ENCODE results near the gene CPNE1. TPM values are rescaled to one million over a fixed set of nuclear protein-coding genes. Genes with fewer than 3 reads are reported as not detected.

Gene CPNE1
- total and polyA plus RNA-seq, 2 donors from 2014 or later = 128 to 145 TPM

DNA sequence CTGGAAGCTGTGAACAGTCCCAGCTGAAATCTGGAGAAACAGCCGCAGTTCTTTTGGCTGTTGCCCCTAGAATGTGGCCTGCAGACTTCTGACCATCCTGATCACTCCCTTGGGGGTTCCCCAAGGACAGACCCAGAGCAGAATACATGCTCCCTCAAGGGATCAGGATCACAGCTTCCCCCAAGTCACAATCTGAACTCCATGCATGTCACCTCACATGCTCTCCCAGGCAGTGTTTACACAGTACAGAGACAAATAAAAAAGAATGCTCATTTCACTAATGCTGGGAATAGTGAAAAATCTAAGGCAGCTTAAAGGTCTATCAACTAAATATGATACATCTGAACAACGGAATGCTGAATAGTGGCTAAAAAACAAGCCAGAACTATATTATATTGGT, 28.6 kb downstream of the CPNE1 start:
- FAIRE-seq = no peak
- Histone ChIP-seq H3K9ac (ENCODE audit: low read length in 3 of 3) (no peak overlapping the region), H3K4me3 (ENCODE audit: low read length in 3 of 3) (no peak overlapping the region), H3K36me3 (ENCODE audit: control insufficient read depth in 2 of 3, insufficient read depth in 3 of 3, low read length in 3 of 3) (peaks cover 0 to 5% (median 0%) of the 10 kb centered on the region in 3 donors), H3K27ac (ENCODE audit: low read depth in 2 of 2, low read length in 2 of 2) (no peak overlapping the region), H3K4me1 (ENCODE audit: control insufficient read depth in 2 of 3, insufficient read depth in 2 of 3, low read depth in 1 of 3, low read length in 3 of 3) (peaks cover 0 to 3% (median 0%) of the 10 kb centered on the region in 3 donors), H3K9me3 (ENCODE audit: control insufficient read depth in 2 of 3, insufficient read depth in 1 of 3, low read length in 3 of 3) (no peaks in the 10 kb centered on the region), H3K27me3 (ENCODE audit: control insufficient read depth, insufficient read depth, low read length) (no peaks in the 10 kb centered on the region)
- TF ChIP-seq, protein P1, sequence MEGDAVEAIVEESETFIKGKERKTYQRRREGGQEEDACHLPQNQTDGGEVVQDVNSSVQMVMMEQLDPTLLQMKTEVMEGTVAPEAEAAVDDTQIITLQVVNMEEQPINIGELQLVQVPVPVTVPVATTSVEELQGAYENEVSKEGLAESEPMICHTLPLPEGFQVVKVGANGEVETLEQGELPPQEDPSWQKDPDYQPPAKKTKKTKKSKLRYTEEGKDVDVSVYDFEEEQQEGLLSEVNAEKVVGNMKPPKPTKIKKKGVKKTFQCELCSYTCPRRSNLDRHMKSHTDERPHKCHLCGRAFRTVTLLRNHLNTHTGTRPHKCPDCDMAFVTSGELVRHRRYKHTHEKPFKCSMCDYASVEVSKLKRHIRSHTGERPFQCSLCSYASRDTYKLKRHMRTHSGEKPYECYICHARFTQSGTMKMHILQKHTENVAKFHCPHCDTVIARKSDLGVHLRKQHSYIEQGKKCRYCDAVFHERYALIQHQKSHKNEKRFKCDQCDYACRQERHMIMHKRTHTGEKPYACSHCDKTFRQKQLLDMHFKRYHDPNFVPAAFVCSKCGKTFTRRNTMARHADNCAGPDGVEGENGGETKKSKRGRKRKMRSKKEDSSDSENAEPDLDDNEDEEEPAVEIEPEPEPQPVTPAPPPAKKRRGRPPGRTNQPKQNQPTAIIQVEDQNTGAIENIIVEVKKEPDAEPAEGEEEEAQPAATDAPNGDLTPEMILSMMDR (IDR thresholded peaks at IDR 0.05; ENCODE audit: borderline replicate concordance, extremely low read depth, insufficient read depth) = no peak
- intact Hi-C loops (cut with DNase I) = no loop called here
- no peak for DNase-seq

DNA sequence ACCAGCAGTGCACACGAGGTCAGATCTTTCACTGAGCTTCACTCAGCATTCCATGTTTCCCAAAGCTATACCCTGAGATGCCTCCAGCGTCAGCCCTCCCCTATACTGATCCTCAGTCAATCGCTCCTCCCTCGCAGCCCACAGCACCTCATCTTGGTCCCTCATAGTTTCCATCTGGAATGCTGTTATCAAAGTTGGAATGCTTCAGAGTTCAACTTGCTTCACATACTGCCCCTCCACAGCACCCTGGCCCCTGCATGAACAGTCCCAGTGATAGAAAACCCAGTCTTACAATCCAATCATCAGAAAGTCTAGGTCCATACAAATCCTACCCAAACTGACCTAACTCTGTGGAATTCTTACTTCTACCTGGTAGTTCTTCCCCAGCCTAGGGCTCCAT, 29.0 kb downstream of the CPNE1 start:
- Histone ChIP-seq H3K36me3 (ENCODE audit: control insufficient read depth in 2 of 3, insufficient read depth in 3 of 3, low read length in 3 of 3) (peaks cover 0 to 10% (median 4%) of the 10 kb centered on the region in 3 donors), H3K9ac (ENCODE audit: low read length in 3 of 3) (no peak overlapping the region), H3K4me3 (ENCODE audit: low read length in 3 of 3) (no peak overlapping the region), H3K9me3 (ENCODE audit: control insufficient read depth in 2 of 3, insufficient read depth in 1 of 3, low read length in 3 of 3) (no peaks in the 10 kb centered on the region), H3K27me3 (ENCODE audit: control insufficient read depth, insufficient read depth, low read length) (no peaks in the 10 kb centered on the region), H3K27ac (ENCODE audit: low read depth in 2 of 2, low read length in 2 of 2) (no peak overlapping the region), H3K4me1 (ENCODE audit: control insufficient read depth in 2 of 3, insufficient read depth in 2 of 3, low read depth in 1 of 3, low read length in 3 of 3) (peaks cover 0 to 3% (median 0%) of the 10 kb centered on the region in 3 donors)
- no peak for DNase-seq
- FAIRE-seq = no peak
- intact Hi-C loops (cut with DNase I) = no loop called here
- TF ChIP-seq, protein P1 (IDR thresholded peaks at IDR 0.05; ENCODE audit: borderline replicate concordance, extremely low read depth, insufficient read depth) = no peak

DNA sequence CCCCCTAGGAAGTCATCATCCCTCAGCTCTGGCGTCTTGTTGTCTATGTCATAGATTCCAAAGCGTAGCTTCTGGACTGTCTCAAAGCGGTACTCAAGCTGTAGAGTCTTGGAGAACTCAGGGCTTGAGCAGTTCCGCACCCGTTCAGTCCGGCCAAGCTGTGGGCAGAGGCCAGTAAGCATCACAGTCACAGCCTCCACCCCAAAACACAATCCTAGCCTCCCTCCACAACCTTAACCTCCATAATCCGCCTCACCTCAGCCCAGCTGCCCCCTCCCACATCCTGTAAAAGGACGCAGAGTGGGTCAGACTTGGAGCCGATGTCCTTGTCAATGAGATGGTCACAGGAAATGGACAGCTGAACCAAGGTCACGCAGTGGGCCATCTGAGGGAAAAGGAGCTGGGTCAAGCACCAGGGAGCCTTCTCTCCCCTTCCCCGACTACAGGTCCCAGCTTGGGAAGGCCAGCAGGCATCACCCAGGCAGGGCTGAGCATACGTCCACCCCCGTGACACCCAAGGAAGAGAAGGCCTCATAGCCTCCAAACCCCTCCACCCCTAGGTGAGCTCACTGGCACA, 32.1 kb downstream of the CPNE1 start:
- DNase-seq (no peak), FAIRE-seq (no peak)
- H3K27ac ChIP-seq (ENCODE audit: low read depth in 2 of 2, low read length in 2 of 2) = no peak overlapping the region
- intact Hi-C loops (cut with DNase I) = no loop called here
- H3K27me3 ChIP-seq (ENCODE audit: control insufficient read depth, insufficient read depth, low read length) = no peaks in the 10 kb centered on the region
- TF ChIP-seq, protein P1 (IDR thresholded peaks at IDR 0.05; ENCODE audit: borderline replicate concordance, extremely low read depth, insufficient read depth) = no peak
- H3K9me3 ChIP-seq (ENCODE audit: control insufficient read depth in 2 of 3, insufficient read depth in 1 of 3, low read length in 3 of 3) = no peaks in the 10 kb centered on the region
- no peak overlapping the region for H3K4me3 ChIP-seq (ENCODE audit: low read length in 3 of 3)
- peaks cover 0 to 3% (median 0%) of the 10 kb centered on the region in 3 donors for H3K4me1 ChIP-seq (ENCODE audit: control insufficient read depth in 2 of 3, insufficient read depth in 2 of 3, low read depth in 1 of 3, low read length in 3 of 3)
- no peak overlapping the region for H3K9ac ChIP-seq (ENCODE audit: low read length in 3 of 3)
- peaks cover 4 to 35% (median 19%) of the 10 kb centered on the region in 3 donors for H3K36me3 ChIP-seq (ENCODE audit: control insufficient read depth in 2 of 3, insufficient read depth in 3 of 3, low read length in 3 of 3)

DNA sequence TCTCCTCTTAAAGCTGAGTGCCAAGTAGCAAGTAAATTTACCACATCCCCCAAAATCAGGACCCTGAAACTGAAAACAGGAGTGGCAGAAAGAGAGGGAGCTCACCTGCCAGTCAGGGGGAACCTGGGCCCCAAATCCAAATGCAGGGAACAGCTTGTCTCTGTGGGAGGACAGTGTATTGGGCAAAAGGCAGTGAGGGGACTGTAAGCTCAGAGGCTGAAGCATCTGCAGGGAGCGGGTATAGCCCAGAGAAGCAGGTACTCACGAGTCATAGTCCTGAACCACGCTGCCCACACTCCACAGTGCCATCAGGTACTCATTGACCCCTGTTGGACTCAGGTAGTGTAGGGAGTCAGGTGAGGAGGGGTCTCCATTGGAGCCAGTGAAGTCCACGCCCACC, 34.1 kb downstream of the CPNE1 start:
- H3K4me1 ChIP-seq (ENCODE audit: control insufficient read depth in 2 of 3, insufficient read depth in 2 of 3, low read depth in 1 of 3, low read length in 3 of 3) = peaks cover 0 to 3% (median 0%) of the 10 kb centered on the region in 3 donors
- no peak overlapping the region for H3K27ac ChIP-seq (ENCODE audit: low read depth in 2 of 2, low read length in 2 of 2)
- H3K9ac ChIP-seq (ENCODE audit: low read length in 3 of 3) = no peak overlapping the region
- peaks cover 6 to 46% (median 33%) of the 10 kb centered on the region in 3 donors for H3K36me3 ChIP-seq (ENCODE audit: control insufficient read depth in 2 of 3, insufficient read depth in 3 of 3, low read length in 3 of 3)
- no peak overlapping the region for H3K4me3 ChIP-seq (ENCODE audit: low read length in 3 of 3)
- FAIRE-seq (no peak), DNase-seq (no peak)
- H3K27me3 ChIP-seq (ENCODE audit: control insufficient read depth, insufficient read depth, low read length) = no peaks in the 10 kb centered on the region
- intact Hi-C loops (cut with DNase I) = no loop called here
- H3K9me3 ChIP-seq (ENCODE audit: control insufficient read depth in 2 of 3, insufficient read depth in 1 of 3, low read length in 3 of 3) = no peaks in the 10 kb centered on the region
- TF ChIP-seq, protein P1 (IDR thresholded peaks at IDR 0.05; ENCODE audit: borderline replicate concordance, extremely low read depth, insufficient read depth) = no peak

Measured in kidney (tissue), 14 donors.